ENCODE measurements around the gene SLC39A11.
"Not testable (repeated sequence)": the region's sequence is repeated elsewhere in the genome, so short reads cannot be mapped to it uniquely, and the experiment has no call there.

Gene SLC39A11

GRCh38 chr17:72900654-72900971, 191.9 kb downstream of the SLC39A11 start:
- no peak for DNase-seq

DNA sequence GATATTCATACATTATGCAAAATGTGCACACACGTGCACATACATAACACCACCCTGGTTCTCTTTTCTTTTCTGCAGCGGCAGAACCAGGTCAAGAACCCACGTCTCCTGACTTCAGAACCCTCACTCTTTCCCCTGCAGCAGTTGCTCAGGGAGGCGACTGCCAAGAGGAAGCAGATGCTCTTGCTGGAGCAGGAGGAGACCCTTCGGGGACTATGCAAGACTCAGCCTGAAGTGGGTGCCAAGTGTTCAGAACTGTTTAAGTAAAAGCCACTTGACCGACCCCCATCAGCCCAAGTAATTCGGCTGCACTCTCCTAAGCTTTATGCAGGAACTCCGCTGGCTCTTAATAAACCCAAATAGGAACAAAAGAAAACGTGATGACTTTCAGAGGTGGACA, 193.8 kb downstream of the SLC39A11 start:
- no peak for DNase-seq

- DNase-seq, result not testable (repeated sequence)
Observed at GRCh38 chr17:72896288-72896687, 196.2 kb downstream of the SLC39A11 start.

DNA sequence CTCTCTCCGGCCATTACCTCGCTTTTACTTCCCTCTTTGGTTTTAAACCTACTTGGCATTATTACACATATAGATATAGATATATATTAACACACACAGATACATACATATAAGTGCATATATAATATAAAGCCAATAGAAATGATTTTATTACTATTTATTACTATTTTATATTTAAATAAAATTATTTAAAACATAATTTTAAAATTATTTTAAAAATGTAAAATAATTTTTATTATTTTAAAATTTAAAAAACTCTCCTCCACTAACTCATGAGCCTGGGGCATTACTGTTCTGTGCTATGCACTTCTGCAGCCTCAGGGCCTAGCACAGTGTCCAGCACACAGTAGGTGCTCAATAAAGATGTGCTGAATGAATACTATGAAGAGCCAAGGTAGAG, 200.9 kb downstream of the SLC39A11 start:
- DNase-seq, result no peak

GRCh38 chr17:72890711-72891110, 201.8 kb downstream of the SLC39A11 start:
- DNase-seq, result no peak

GRCh38 chr17:72887917-72888316, 204.6 kb downstream of the SLC39A11 start:
- DNase-seq, result no peak

DNA sequence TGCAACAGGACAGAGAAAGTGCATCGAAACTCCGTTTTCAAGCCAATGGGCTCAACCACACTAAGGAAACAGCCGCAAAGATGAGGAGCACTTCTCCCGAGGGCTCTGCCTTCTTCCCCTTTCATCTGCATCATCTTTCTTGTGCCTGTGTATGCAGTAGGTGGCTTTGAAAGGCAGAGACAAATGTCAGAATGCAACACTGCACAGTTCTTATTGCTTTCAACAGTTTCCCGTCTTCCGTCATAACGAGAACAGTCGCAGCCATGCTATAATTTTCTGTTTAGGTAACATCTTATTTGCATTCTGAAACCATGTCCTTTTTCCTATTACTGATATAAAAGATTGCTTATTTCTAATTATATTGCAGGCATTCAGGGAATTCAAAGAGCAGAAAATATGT, 205.2 kb downstream of the SLC39A11 start:
- no peak for DNase-seq

GRCh38 chr17:72886622-72887021, 205.9 kb downstream of the SLC39A11 start:
- no peak for DNase-seq

GRCh38 chr17:72884066-72884465, 208.4 kb downstream of the SLC39A11 start:
- no peak for DNase-seq

GRCh38 chr17:72883351-72883750, 209.1 kb downstream of the SLC39A11 start:
- no peak for DNase-seq

GRCh38 chr17:72882426-72882825, 210.1 kb downstream of the SLC39A11 start:
- no peak for DNase-seq

DNA sequence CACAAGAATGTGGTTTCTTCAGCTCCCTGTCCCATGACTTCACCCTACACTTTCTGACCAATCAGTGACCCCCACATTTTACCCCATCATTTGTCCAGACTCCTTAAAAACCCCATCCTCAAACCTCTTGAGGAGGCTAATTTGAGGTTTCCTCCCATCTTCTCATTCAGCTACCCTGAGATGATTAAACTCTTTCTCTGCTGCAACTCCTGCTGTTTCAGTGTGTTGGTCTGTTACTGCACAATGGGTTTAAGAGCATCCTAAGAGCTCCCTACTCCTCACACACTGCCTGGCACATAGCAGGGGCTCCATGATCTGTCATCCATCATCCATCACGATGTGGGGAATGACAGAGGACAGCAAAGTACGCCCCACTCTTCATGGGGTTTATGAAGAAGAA, 212.6 kb downstream of the SLC39A11 start:
- no peak for DNase-seq

GRCh38 chr17:72878975-72879660, 213.4 kb downstream of the SLC39A11 start:
- no peak for DNase-seq

DNA sequence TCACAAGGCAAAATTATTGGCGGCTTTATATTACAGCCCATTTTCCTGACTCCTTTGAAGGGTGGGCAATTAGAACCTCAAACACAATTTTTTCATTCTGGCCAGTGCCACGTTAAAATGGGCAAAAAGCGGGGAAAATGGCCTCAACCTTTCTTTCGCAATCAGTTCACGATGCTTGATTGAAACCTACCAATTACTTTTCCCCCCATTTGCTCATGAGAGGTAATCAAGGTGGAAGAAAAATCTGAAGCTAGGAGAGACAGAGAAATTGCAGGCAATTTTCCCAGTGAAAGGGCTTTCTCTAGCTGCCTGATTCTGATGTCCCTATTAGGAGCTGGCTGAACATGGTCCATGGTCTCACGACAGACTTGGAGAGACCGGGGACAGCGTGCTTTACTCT, 215.1 kb downstream of the SLC39A11 start:
- DNase-seq, result no peak

- no peak for DNase-seq
Observed at GRCh38 chr17:72876413-72876812, 216.1 kb downstream of the SLC39A11 start.

GRCh38 chr17:72875361-72875760, 217.1 kb downstream of the SLC39A11 start:
- DNase-seq, result no peak

DNA sequence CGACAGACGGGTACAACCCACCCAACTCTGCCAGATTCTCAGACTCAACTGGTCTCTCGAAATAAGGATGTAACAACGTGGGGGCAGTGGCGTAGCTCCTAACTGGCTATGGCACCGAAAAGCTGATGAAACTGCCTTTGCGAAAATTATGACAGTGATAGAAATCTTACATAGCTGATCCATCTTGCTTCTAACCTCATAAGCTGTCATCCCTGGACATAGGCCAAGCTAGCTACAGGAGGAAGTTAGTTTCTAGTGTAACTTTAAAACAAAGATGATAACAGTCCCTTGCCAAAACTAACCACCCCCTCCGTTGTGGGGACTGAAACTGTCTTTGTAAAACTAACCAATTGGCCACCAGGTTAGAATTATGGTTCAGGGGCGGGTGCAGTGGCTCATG, 220.1 kb downstream of the SLC39A11 start:
- no peak for DNase-seq

DNA sequence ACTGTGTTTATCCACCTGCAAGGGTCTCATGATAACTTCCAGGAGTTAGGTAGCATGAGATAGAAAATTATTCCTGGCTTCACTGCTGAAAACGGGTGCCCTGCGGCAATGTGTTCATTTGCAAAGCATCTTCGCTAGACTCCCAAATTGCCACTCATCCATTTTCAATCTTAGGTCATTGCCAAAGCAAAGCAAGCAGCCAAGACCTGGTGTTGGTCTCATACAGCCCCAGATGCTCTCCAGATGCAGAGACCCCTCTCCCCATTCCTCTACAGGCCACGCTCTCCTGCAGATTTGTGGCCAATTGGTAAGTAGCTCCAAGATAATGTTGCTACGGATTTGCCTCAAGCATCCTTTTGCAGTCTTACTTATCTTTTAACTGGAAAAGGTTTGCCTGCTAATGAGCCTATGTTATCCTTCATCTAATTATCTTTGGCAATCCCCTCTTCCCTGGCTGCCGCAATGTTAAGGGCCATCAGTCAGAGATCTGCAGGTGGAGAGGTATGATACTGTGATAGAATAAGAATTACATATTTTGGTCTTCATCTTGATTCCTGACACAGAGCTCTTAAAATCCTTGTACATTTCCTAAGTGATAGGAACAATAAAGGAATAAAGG, 222.0 kb downstream of the SLC39A11 start:
- DNase-seq, result no peak

DNA sequence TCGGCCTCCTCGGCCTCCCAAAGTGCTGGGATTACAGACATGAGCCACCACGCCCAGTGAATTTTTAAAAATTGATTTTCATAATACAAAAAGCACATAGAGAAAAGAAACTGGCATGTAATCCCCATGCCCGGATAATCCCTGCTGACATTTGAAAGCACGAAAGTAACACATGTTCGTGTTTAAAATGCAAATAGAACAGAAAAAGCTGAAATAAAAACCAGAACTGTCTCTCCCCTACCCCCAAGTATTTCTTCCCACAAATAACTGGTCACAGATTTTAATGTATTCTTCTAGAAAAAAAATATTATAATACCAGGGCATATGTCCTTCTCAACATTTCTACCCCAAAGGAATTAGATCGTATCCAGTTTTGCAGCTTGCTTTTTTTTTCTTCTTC, 222.9 kb downstream of the SLC39A11 start:
- no peak for DNase-seq

DNA sequence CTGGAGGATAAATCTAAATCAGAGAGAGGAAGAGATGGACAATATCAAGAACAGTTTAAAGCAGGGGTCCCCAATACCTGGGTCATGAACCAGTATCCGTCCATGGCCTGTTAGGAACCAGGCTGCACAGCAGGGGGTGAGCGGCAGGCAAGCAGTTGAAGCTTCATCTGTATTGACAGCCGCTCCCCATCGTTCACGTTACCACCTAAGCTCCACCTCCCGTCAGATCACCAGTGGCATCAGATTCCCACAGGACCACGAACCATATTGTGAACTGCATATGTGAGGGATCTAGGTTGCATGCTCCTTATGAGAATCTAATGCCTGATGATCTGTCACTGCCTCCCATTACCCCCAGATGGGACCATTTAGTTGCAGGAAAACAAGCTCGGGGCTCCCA, 226.5 kb downstream of the SLC39A11 start:
- no peak for DNase-seq

DNA sequence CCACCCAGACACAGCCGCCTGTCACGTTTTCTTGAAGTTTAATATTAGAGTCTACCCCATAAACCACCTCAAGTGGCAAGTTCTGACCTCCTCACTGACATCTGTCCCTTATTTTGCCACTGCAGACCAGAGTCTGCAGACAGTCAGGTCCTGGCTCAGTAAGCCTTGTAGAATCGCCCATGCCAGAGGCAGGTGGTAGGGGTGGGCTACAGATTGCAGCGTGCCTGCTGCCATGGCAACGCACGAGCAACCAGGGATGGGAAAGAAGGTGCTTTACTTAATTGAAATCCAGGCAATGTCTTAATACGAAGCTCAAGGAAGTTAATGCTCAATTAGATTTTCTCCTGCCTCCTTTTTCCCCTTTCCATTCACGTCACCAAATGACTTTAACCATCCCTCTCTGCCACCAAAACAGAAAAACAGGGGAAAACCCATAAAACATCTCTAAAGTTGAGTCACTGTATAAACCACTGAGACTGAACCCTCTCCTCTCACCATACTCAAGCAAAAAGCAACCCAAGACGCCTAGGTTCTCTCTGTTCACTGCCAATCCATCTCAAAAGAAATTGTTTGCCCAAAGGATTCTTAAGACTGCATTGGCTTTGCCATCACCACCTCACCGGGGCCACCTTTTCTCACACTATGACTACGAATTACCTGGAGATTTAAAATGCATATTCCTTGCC, 228.8 kb downstream of the SLC39A11 start:
- DNase-seq, result no peak

DNA sequence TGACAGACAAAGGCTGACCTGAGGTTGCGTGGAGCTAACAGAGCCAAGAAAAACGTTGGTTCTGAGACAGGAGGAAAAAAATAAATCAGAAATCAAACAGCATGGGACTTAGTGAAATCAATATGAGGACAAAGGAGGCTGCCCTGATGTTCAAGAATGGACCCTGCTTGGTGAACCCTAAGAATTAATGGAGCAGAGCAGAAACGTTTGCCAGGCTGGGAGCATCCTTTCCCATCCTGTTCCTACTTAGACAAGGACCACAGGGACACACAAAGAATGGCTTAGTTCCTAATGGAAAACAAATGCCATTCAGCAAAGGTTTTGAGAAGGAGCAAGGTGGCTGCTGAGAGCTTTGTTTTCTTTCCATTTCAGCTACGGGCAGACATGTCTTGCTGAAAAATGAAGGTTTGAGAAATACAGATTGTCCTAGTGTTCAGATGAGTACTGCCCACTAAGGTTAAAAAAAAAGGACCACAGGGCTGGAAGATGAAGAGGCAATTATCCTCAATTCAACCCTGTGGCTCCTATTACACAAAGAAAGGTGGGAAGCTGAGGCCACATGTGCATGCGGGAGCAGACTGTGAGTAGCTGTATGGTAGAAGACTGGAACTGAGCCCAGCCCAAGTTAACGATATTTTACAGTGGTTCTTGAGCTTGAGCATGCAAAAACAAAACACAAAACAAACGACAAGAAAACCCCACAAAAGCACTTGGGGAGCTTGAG, 230.1 kb downstream of the SLC39A11 start:
- DNase-seq, result no peak

DNA sequence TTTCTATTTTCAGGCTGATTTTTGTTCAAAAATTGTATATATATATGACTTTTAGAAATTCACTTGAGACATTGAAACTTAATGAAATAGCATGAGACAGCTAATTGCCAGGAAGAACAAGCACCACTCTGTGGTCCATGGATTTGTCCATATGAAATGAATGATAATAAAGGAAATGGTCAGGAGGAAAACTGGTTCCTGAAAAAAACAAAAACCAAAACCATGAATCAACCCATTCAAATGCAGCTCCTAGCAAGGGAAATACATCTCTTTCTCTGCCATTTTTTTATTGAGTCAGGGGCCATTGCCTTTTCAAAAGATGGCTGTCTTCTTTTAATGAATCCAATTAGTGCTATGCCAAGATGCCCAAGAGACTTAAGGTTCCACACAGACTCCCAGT, 230.7 kb downstream of the SLC39A11 start:
- no peak for DNase-seq

GRCh38 chr17:72860778-72861177, 231.7 kb downstream of the SLC39A11 start:
- no peak for DNase-seq
